ENCODE data around the gene CKMT2. TPM values are rescaled to one million over a fixed set of nuclear protein-coding genes. Genes with fewer than 3 reads are reported as not detected.
A peak's percentile ranks its signal among the peaks of the same experiment; 100 is the strongest.

CKMT2 gene
- 0.66 and 1.2 TPM in 2 replicates for total RNA-seq (2014; rRNA removed; shearing (Covaris generic))

DNA sequence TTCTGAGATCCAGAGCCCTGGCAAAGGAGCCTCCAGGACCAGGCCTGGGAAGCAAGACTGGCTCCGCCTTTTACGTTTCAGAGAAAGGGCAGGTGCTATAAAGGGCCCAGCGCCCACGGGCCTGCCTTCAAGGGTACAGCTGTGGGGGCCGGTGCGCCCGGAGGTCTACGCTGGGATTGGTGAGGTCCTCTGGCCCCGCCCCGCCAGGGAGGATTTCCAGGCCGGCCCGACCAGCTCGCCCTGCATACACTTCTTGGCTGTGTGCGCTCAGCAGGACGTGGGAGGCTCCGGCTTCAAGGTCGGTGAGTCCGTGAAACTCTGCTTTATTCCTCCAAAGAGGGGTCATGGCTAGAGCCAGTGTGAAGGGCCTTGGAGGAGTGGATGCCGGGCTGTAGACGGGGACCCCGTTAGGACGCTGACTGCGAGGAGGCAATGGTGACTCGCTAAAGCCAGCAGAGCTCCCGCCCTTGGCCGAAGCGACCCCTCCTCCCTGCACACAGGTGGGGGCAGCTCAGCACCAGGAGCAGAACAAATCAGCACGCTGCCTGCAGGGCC, at the start of gene CKMT2:
Gene CKMT2, plus strand, starts transcription at position 243 of the 555 bp plus-strand sequence. CDS start 17,811 bp downstream, outside the sequence.
- H3K4me3 ChIP-seq (ENCODE audit: insufficient read depth, low read depth, low read length), result peak within 1 kb of the TSS; percentile 55
- peak; percentile 92 for DNase-seq
- H3K27me3 ChIP-seq (ENCODE audit: control insufficient read depth, insufficient read depth, low read length), result no peaks in the 10 kb centered on the region
- no peaks in the 10 kb centered on the region; the same call in 1 of the 2 replicates for H3K36me3 ChIP-seq (replicated peaks; ENCODE audit: control insufficient read depth, insufficient read depth, low read length)

GRCh38 chr5:81183811-81184748, 49.0 kb upstream of the CKMT2 start:
- no peaks in the 10 kb centered on the region for H3K27me3 ChIP-seq (ENCODE audit: control insufficient read depth, insufficient read depth, low read length)
- no peak for DNase-seq

DNA sequence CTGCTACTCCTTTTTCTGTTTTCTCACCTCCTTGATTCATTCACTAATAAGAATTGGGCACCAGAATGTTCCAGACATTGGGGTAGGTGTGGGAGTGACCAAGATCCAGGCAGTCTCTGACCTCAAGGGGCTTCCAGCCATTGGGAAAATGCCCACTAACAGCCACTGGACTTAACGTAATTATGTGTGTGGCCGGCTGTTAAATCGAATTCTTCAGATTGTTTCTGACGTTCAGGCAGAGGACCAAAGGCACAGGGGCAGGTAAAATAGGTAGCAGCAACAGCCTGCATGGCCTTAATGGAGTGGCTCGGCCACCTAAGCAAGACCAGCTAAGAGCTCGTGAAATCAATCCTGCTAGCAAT, 48.4 kb upstream of the CKMT2 start:
- Histone ChIP-seq H3K27me3 (ENCODE audit: control insufficient read depth, insufficient read depth, low read length) (no peaks in the 10 kb centered on the region), H3K36me3 (replicated peaks; ENCODE audit: control insufficient read depth, insufficient read depth, low read length) (no peaks in the 10 kb centered on the region; the same call in 1 of the 2 replicates), H3K4me3 (ENCODE audit: insufficient read depth, low read depth, low read length) (no peak overlapping the region)
- DNase-seq, result no peak

More at GRCh38 chr5:81183811-81184748, 49.0 kb upstream of the CKMT2 start:
- Histone ChIP-seq H3K36me3 (replicated peaks; ENCODE audit: control insufficient read depth, insufficient read depth, low read length) (no peaks in the 10 kb centered on the region; the same call in 1 of the 2 replicates), H3K4me3 (ENCODE audit: insufficient read depth, low read depth, low read length) (no peak overlapping the region)

DNA sequence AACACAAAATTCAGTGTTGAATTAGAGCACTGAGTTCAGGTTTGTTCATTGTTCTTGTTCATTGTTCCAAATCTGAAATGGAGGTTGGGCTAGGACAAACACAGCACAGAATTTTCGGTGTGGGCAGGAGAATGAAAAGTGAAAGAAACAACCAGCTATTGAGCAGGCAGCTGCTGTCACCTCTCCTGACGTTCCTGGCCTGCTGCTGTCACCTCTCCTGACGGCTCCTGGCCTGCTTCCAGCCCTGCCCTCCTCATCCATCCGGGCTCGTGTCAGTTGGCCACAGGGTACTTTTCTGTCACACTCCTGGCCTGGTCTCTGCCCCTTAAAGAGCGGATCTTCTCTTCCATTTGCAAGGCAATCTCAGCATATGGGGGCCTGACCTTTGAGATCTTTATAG, 45.2 kb upstream of the CKMT2 start:
- DNase-seq, result no peak

GRCh38 chr5:81188962-81189361, 44.2 kb upstream of the CKMT2 start:
- DNase-seq, result no peak
- H3K36me3 ChIP-seq (replicated peaks; ENCODE audit: control insufficient read depth, insufficient read depth, low read length), result no peaks in the 10 kb centered on the region; the same call in 1 of the 2 replicates
- H3K4me3 ChIP-seq (ENCODE audit: insufficient read depth, low read depth, low read length), result no peak overlapping the region
- H3K27me3 ChIP-seq (ENCODE audit: control insufficient read depth, insufficient read depth, low read length), result no peaks in the 10 kb centered on the region

More for the DNA sequence above, 45.2 kb upstream of the CKMT2 start:
- H3K4me3 ChIP-seq (ENCODE audit: insufficient read depth, low read depth, low read length), result no peak overlapping the region
- H3K36me3 ChIP-seq (replicated peaks; ENCODE audit: control insufficient read depth, insufficient read depth, low read length), result no peaks in the 10 kb centered on the region; the same call in 1 of the 2 replicates
- no peaks in the 10 kb centered on the region for H3K27me3 ChIP-seq (ENCODE audit: control insufficient read depth, insufficient read depth, low read length)

DNA sequence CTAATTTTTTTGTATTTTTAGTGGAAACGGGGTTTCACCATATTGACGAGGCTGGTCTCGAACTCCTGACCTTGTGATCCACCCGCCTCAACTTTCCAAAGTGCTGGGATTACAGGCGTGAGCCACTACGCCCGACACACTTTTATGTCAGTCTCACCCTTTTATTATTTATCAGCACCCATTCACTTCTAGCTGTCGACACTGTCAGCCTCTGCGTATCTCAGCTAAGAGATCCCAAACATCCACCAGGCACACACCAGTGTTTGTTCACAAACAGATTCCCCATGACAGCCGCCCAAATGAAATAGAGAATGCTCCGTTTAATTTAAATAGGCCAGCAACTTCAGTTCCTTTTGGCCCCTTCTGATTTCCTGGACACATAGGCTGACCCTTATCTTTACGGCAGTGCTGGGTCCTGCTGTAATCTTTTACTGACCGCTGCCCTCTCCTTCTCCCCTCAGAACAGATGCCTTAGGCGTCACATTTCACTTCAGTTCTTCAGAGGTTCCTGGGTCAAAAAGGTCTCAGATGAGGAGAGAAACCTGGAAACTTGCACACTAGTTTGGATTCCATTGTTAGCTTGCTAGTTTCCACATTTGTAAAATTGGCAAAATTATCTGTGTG, 43.1 kb upstream of the CKMT2 start:
- Histone ChIP-seq H3K27me3 (ENCODE audit: control insufficient read depth, insufficient read depth, low read length) (no peaks in the 10 kb centered on the region), H3K36me3 (replicated peaks; ENCODE audit: control insufficient read depth, insufficient read depth, low read length) (no peaks in the 10 kb centered on the region; the same call in 1 of the 2 replicates)

GRCh38 chr5:81191726-81192372, 41.3 kb upstream of the CKMT2 start:
- Histone ChIP-seq H3K36me3 (replicated peaks; ENCODE audit: control insufficient read depth, insufficient read depth, low read length) (no peaks in the 10 kb centered on the region; the same call in 1 of the 2 replicates), H3K4me3 (ENCODE audit: insufficient read depth, low read depth, low read length) (no peak overlapping the region), H3K27me3 (ENCODE audit: control insufficient read depth, insufficient read depth, low read length) (no peaks in the 10 kb centered on the region)
- DNase-seq, result no peak

More for the DNA sequence above, 43.1 kb upstream of the CKMT2 start:
- no peak for DNase-seq
- no peak overlapping the region for H3K4me3 ChIP-seq (ENCODE audit: insufficient read depth, low read depth, low read length)

DNA sequence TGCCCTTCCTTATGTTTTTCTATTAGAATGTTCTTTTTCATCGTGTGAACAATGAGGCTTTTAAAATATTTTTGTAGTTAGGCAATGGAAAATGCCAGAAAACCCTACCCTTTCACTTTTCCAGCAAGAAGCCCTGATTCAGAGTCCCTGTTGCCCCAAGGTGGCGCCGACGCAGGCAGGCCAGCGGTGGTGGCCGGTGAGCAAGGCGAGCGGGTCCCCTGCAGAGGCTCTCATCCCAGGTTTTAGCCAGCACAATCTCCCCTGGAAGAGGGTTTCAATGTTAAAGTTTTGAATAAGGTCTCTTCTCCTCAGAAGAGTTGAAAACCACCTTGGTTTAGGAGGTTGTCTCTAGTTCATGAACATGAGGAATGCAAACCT, 40.8 kb upstream of the CKMT2 start:
- DNase-seq, result peak; percentile 73
- Histone ChIP-seq H3K27me3 (ENCODE audit: control insufficient read depth, insufficient read depth, low read length) (no peaks in the 10 kb centered on the region), H3K36me3 (replicated peaks; ENCODE audit: control insufficient read depth, insufficient read depth, low read length) (no peaks in the 10 kb centered on the region; the same call in 1 of the 2 replicates), H3K4me3 (ENCODE audit: insufficient read depth, low read depth, low read length) (no peak overlapping the region)

DNA sequence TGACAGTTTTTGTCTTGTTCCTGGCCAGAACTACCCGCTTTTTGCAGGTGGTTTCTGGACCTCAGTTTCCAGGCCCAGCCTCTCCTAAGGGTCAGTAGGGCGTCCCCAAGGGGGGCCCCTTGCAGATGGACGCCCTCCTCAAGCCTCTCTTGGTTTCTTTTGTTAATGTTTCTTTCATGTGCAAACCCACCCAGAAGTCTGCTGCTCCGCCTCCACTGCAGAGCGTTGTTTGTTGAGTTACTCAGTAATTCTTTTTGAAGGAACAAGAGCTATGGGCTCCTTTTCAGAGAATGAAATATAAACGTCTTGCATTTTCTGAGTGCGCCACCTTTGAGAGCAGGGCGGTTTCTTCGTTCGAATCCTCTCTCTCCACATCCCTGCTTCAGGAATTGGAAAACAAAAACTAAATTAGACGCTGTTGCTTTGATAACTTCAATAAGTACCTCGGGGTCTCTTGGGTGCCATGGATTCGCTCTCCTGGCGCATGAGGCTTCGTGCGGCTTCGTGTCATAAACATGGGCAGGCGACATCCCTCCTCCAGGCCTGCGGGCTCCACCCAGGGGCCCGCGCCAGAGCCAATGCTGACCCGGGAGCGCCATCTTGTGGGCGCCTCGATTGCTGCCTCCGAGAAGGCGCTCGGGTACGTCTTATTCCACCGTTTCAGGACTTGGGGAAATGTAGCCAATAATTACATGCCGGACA, 38.3 kb upstream of the CKMT2 start:
- DNase-seq, result peak; percentile 96
- H3K36me3 ChIP-seq (replicated peaks; ENCODE audit: control insufficient read depth, insufficient read depth, low read length), result no peaks in the 10 kb centered on the region
- H3K4me3 ChIP-seq (ENCODE audit: insufficient read depth, low read depth, low read length), result no peak overlapping the region
- no peaks in the 10 kb centered on the region for H3K27me3 ChIP-seq (ENCODE audit: control insufficient read depth, insufficient read depth, low read length)

GRCh38 chr5:81195335-81195929, 37.7 kb upstream of the CKMT2 start:
- DNase-seq, result no peak
- no peaks in the 10 kb centered on the region for H3K36me3 ChIP-seq (replicated peaks; ENCODE audit: control insufficient read depth, insufficient read depth, low read length)
- no peak overlapping the region for H3K4me3 ChIP-seq (ENCODE audit: insufficient read depth, low read depth, low read length)
- no peaks in the 10 kb centered on the region for H3K27me3 ChIP-seq (ENCODE audit: control insufficient read depth, insufficient read depth, low read length)

DNA sequence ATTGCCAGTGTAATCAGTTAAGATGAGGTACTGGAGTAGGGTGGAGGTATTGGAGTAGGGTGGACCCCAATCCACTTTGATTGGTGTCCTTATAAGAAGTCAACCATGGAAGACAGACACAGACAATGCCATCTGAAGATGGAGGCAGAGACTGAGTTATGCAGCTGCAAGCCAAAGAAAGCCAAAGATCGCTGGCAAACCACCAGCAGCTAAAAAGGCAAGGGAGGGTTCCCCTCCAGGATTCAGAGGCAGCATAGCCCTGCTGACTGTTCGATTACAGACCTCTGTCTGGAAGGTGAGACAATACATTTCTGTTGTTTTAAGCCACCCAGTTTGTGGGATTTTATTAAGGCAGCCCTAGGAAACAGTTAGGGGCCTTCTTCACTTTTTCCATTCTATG, 30.5 kb upstream of the CKMT2 start:
- no peaks in the 10 kb centered on the region for H3K27me3 ChIP-seq (ENCODE audit: control insufficient read depth, insufficient read depth, low read length)
- no peak overlapping the region for H3K4me3 ChIP-seq (ENCODE audit: insufficient read depth, low read depth, low read length)
- no peaks in the 10 kb centered on the region; the same call in none of the 2 replicates for H3K36me3 ChIP-seq (replicated peaks; ENCODE audit: control insufficient read depth, insufficient read depth, low read length)
- DNase-seq, result no peak

GRCh38 chr5:81203729-81204128, 29.4 kb upstream of the CKMT2 start:
- Histone ChIP-seq H3K4me3 (ENCODE audit: insufficient read depth, low read depth, low read length) (no peak overlapping the region), H3K27me3 (ENCODE audit: control insufficient read depth, insufficient read depth, low read length) (no peaks in the 10 kb centered on the region), H3K36me3 (replicated peaks; ENCODE audit: control insufficient read depth, insufficient read depth, low read length) (no peaks in the 10 kb centered on the region; the same call in none of the 2 replicates)
- no peak for DNase-seq

GRCh38 chr5:81204205-81204604, 28.9 kb upstream of the CKMT2 start:
- no peak overlapping the region for H3K4me3 ChIP-seq (ENCODE audit: insufficient read depth, low read depth, low read length)
- DNase-seq, result no peak
- no peaks in the 10 kb centered on the region for H3K27me3 ChIP-seq (ENCODE audit: control insufficient read depth, insufficient read depth, low read length)
- H3K36me3 ChIP-seq (replicated peaks; ENCODE audit: control insufficient read depth, insufficient read depth, low read length), result no peaks in the 10 kb centered on the region; the same call in none of the 2 replicates

Measured in H7 (cell line).